ENCODE results near the gene FRMPD4. TPM values are rescaled to one million over a fixed set of nuclear protein-coding genes. Genes with fewer than 3 reads are reported as not detected.

FRMPD4 gene
- total RNA-seq, 1 donor from 2014 or later: not detected

- no peak overlapping the region for H3K27ac Mint-ChIP-seq
- intact Hi-C loops (cut with micrococcal nuclease): no loop called here
- H3K27me3 Mint-ChIP-seq: peaks cover 6% of the 10 kb centered on the region
- TF ChIP-seq CTCF (IDR thresholded peaks at IDR 0.05): no peak
- ATAC-seq (ENCODE audit: low read depth) (no peak), DNase-seq (no peak)
- no peaks in the 10 kb centered on the region for H3K36me3 Mint-ChIP-seq (ENCODE audit: low read depth)
- CTCF ChIA-PET: no interaction called here
- POLR2A ChIA-PET: no interaction called here
- no peaks in the 10 kb centered on the region for H3K4me1 Mint-ChIP-seq
- H3K9me3 Mint-ChIP-seq: no peaks in the 10 kb centered on the region
- H3K4me3 Mint-ChIP-seq: no peak overlapping the region
These were observed 329.0 kb downstream of the FRMPD4 start for GRCh38 chrX:12467321-12467720.

- CTCF ChIA-PET: no interaction called here
- H3K27me3 Mint-ChIP-seq: peaks cover 6% of the 10 kb centered on the region
- DNase-seq (no peak), ATAC-seq (ENCODE audit: low read depth) (no peak)
- no peak overlapping the region for H3K4me3 Mint-ChIP-seq
- no peaks in the 10 kb centered on the region for H3K4me1 Mint-ChIP-seq
- H3K9me3 Mint-ChIP-seq: no peaks in the 10 kb centered on the region
- intact Hi-C loops (cut with micrococcal nuclease): no loop called here
- no peaks in the 10 kb centered on the region for H3K36me3 Mint-ChIP-seq (ENCODE audit: low read depth)
- POLR2A ChIA-PET: no interaction called here
- no peak overlapping the region for H3K27ac Mint-ChIP-seq
- TF ChIP-seq CTCF (IDR thresholded peaks at IDR 0.05): no peak
These were observed 331.0 kb downstream of the FRMPD4 start for GRCh38 chrX:12469296-12469695.

GRCh38 chrX:12471061-12471460, 332.8 kb downstream of the FRMPD4 start:
- Mint-ChIP-seq H3K4me3 (no peak overlapping the region), H3K4me1 (no peaks in the 10 kb centered on the region), H3K36me3 (ENCODE audit: low read depth) (no peaks in the 10 kb centered on the region), H3K9me3 (no peaks in the 10 kb centered on the region), H3K27me3 (peaks cover 6% of the 10 kb centered on the region), H3K27ac (no peak overlapping the region)
- intact Hi-C loops (cut with micrococcal nuclease): no loop called here
- ChIA-PET CTCF (no interaction called here), POLR2A (no interaction called here)
- TF ChIP-seq CTCF (IDR thresholded peaks at IDR 0.05): no peak
- DNase-seq (no peak), ATAC-seq (ENCODE audit: low read depth) (no peak)

GRCh38 chrX:12480956-12481355, 342.7 kb downstream of the FRMPD4 start:
- no peak for TF ChIP-seq CTCF (IDR thresholded peaks at IDR 0.05)
- intact Hi-C loops (cut with micrococcal nuclease): no loop called here
- no peaks in the 10 kb centered on the region for H3K36me3 Mint-ChIP-seq (ENCODE audit: low read depth)
- H3K4me1 Mint-ChIP-seq: no peaks in the 10 kb centered on the region
- H3K4me3 Mint-ChIP-seq: no peak overlapping the region
- ChIA-PET CTCF (no interaction called here), POLR2A (no interaction called here)
- no peaks in the 10 kb centered on the region for H3K27me3 Mint-ChIP-seq
- ATAC-seq (ENCODE audit: low read depth) (no peak), DNase-seq (no peak)
- no peaks in the 10 kb centered on the region for H3K9me3 Mint-ChIP-seq
- no peak overlapping the region for H3K27ac Mint-ChIP-seq

- H3K36me3 Mint-ChIP-seq (ENCODE audit: low read depth): no peaks in the 10 kb centered on the region
- no peaks in the 10 kb centered on the region for H3K9me3 Mint-ChIP-seq
- H3K27me3 Mint-ChIP-seq: no peaks in the 10 kb centered on the region
- CTCF ChIA-PET: no interaction called here
- POLR2A ChIA-PET: no interaction called here
- intact Hi-C loops (cut with micrococcal nuclease): no loop called here
- no peak overlapping the region for H3K4me3 Mint-ChIP-seq
- TF ChIP-seq CTCF (IDR thresholded peaks at IDR 0.05): no peak
- ATAC-seq (ENCODE audit: low read depth): no peak
- no peak for DNase-seq
- no peaks in the 10 kb centered on the region for H3K4me1 Mint-ChIP-seq
- no peak overlapping the region for H3K27ac Mint-ChIP-seq
These were observed 349.9 kb downstream of the FRMPD4 start for GRCh38 chrX:12488220-12488619.

Measured in activated B cell treated with CpG ODN at 0.5 μM for 24 hours (primary cell).